Peyer's patch (tissue), 4 donors: Measurements from ENCODE around the gene ASTL.

Experiments
- CTCF ChIP-seq, 6 experiments: fragments of 450-650 bp in 4 of 6; fragments of 200-600 bp in 2 of 6; sonication (generic) in 1 of 6; IDR thresholded peaks; one replicate each; pipeline ENCODE4 v1.5.1; 2017 to 2019; ENCODE audit warnings: antibody characterized with exemption in 6 of 6, mild to moderate bottlenecking in 3 of 6, moderate library complexity in 1 of 6
- POLR2A ChIP-seq, 2 donors: fragments of 450-650 bp; IDR thresholded peaks; one replicate each; pipeline ENCODE4 v1.5.1; 2017; ENCODE audit warnings: antibody characterized with exemption in 2 of 2, mild to moderate bottlenecking in 2 of 2, moderate library complexity in 2 of 2

GRCh38 chr2:96130483-96130882 lies 7.8 kb downstream of the ASTL start:
- TF ChIP-seq POLR2A (IDR thresholded peaks at IDR 0.05) = no peak
- no peak for TF ChIP-seq CTCF (IDR thresholded peaks at IDR 0.05)
